Prostate gland (tissue), 2 donors: Measurements from ENCODE around the gene NPC1L1.

Experiments
- CTCF ChIP-seq, 4 experiments: fragments of 200-600 bp in 2 of 4; fragments of 450-650 bp in 2 of 4; sonication (generic) in 2 of 4; IDR thresholded peaks; 1 replicate in 3 of 4; 2 replicates in 1 of 4; pipeline ENCODE4 v1.5.1; 2016 to 2019; ENCODE audit warnings: antibody characterized with exemption in 4 of 4, mild to moderate bottlenecking in 2 of 4, moderate library complexity in 2 of 4
- POLR2A ChIP-seq: fragments of 450-650 bp; IDR thresholded peaks from one replicate; pipeline ENCODE4 v1.6.1; 2016; ENCODE audit warnings: antibody characterized with exemption, mild to moderate bottlenecking
- POLR2AphosphoS5 ChIP-seq: sonication (generic); formaldehyde crosslinking; IDR thresholded peaks from one replicate; pipeline ENCODE4 v1.6.1; 2017; ENCODE audit warnings: antibody characterized with exemption

GRCh38 chr7:44572771-44573170, 31.6 kb upstream of the NPC1L1 start:
- TF ChIP-seq POLR2A = no peak
- no peak for TF ChIP-seq CTCF (IDR thresholded peaks at IDR 0.05)
- no peak for TF ChIP-seq POLR2AphosphoS5
